ENCODE results near the gene TTC32.

TTC32 gene

DNA sequence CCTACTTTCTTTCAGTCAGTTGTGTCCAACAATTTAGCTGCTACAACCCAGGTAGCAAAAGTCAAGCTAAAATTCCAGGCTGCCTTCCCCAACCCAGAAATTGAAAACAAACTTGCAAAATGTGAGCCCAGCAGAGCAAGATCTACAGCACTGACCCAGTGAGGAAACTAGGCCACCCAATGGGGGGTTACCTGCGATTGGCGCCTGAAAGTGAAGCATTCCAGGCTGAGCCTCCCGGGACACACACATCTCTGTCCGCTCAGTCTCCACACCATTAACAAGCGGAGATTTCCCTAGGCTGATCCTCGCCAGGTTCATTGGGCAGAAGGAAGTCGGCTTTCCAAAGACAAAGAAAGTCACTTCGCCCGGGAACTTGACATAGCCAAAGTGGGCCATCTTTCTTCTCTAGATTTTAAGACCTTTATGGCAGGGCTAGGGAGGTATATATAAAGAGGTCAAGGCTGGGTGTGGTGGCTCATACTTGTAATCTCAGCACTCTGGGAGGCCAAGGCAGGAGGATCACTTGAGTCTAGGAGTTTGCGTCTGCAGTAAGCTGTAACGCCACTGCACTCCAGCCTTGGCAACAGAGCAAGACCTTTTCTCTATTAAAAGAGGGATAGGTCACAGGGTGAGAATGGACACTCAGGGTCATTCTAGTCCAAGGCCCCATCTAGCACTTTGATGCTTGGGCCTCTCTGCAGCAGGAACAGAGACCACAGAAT, 53.6 kb downstream of the TTC32 start:
- DNase-seq: no peak

DNA sequence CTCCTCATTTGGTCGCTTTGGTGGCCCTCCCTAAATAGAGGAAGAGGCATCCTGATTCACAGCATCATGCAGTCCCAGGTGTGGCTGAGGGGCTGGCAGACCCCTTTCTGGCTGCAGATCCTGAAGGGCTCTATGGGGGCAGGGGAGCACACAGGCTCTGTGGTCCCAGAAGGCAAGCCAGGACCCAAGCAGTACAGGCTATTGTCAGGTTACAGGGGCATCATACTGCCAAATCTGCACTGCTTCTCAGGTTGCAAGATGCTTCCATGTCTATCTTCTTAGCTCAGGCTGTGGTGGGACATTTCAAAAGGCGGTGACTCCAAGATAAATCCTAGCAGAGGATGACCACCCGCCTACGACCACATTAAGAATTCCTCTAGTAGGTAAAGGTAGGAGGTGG, 54.3 kb downstream of the TTC32 start:
- no peak for DNase-seq

Measured in NCI-H526 treated with DMSO at 0.1 percent for 48 hours (cell line).